ENCODE results near the gene LRRC7. TPM values are rescaled to one million over a fixed set of nuclear protein-coding genes. Genes with fewer than 3 reads are reported as not detected.

LRRC7 gene
- polyA plus RNA-seq, 10 donors = 9.3 to 32.3 (median 16.7) TPM

- DNase-seq = no peak
These were observed 17.9 kb downstream of the LRRC7 start for GRCh38 chr1:69585666-69586065.

GRCh38 chr1:69587391-69587790, 19.7 kb downstream of the LRRC7 start:
- DNase-seq = no peak

GRCh38 chr1:69589799-69590198, 22.1 kb downstream of the LRRC7 start:
- no peak for DNase-seq

GRCh38 chr1:69592341-69592740, 24.6 kb downstream of the LRRC7 start:
- DNase-seq = peak in 2 of 3 donors; percentile 12 to 56

- no peak for DNase-seq
These were observed 27.8 kb downstream of the LRRC7 start for GRCh38 chr1:69595486-69595885.

- DNase-seq = no peak
These were observed 43.6 kb downstream of the LRRC7 start for GRCh38 chr1:69611316-69611715.

- no peak for DNase-seq
These were observed 45.7 kb downstream of the LRRC7 start for GRCh38 chr1:69613414-69613813.

- DNase-seq = no peak
These were observed 71.0 kb downstream of the LRRC7 start for GRCh38 chr1:69638673-69639072.

- no peak for DNase-seq
These were observed 71.4 kb downstream of the LRRC7 start for GRCh38 chr1:69639159-69639558.

- DNase-seq = no peak
These were observed 75.5 kb downstream of the LRRC7 start for GRCh38 chr1:69643266-69643665.

- no peak for DNase-seq
These were observed 77.8 kb downstream of the LRRC7 start for GRCh38 chr1:69645477-69645876.

- peak; percentile 4 to 32 (median 24) for DNase-seq
These were observed 80.8 kb downstream of the LRRC7 start for GRCh38 chr1:69648486-69648885.

- no peak for DNase-seq
These were observed 81.8 kb downstream of the LRRC7 start for GRCh38 chr1:69649383-69649990.

- no peak for DNase-seq
These were observed 83.1 kb downstream of the LRRC7 start for GRCh38 chr1:69650779-69651178.

- DNase-seq = no peak
These were observed 83.9 kb downstream of the LRRC7 start for GRCh38 chr1:69651656-69652055.

- no peak for DNase-seq
These were observed 90.2 kb downstream of the LRRC7 start for GRCh38 chr1:69657971-69658370.

- no peak for DNase-seq
These were observed 94.0 kb downstream of the LRRC7 start for GRCh38 chr1:69661686-69662085.

GRCh38 chr1:69662321-69662720, 94.6 kb downstream of the LRRC7 start:
- no peak for DNase-seq

GRCh38 chr1:69671363-69672010, 103.8 kb downstream of the LRRC7 start:
- DNase-seq = no peak

- DNase-seq = no peak
These were observed 105.6 kb downstream of the LRRC7 start for GRCh38 chr1:69673321-69673720.

- no peak for DNase-seq
These were observed 112.2 kb downstream of the LRRC7 start for GRCh38 chr1:69679965-69680364.

- no peak for DNase-seq
These were observed 118.8 kb downstream of the LRRC7 start for GRCh38 chr1:69686367-69686984.

- DNase-seq = no peak
These were observed 120.5 kb downstream of the LRRC7 start for GRCh38 chr1:69688193-69688592.
